ENCODE data around the gene FRMPD4.

FRMPD4 gene

GRCh38 chrX:12234534-12235329 is 96.5 kb downstream of the FRMPD4 start:
- no peaks in the 10 kb centered on the region for H3K4me1 ChIP-seq (ENCODE audit: insufficient read depth, low read length)
- H3K9me3 ChIP-seq (ENCODE audit: control insufficient read depth, insufficient read depth, low read length), result no peaks in the 10 kb centered on the region
- no peak overlapping the region for H3K9ac ChIP-seq (ENCODE audit: low read depth, low read length)
- H3K36me3 ChIP-seq (ENCODE audit: insufficient read depth, low read length), result no peaks in the 10 kb centered on the region

- Histone ChIP-seq H3K9me3 (ENCODE audit: control insufficient read depth, insufficient read depth, low read length) (no peaks in the 10 kb centered on the region), H3K36me3 (ENCODE audit: insufficient read depth, low read length) (no peaks in the 10 kb centered on the region), H3K9ac (ENCODE audit: low read depth, low read length) (no peak overlapping the region), H3K4me1 (ENCODE audit: insufficient read depth, low read length) (no peaks in the 10 kb centered on the region)
Observed at GRCh38 chrX:12236156-12236555, 97.9 kb downstream of the FRMPD4 start.

DNA sequence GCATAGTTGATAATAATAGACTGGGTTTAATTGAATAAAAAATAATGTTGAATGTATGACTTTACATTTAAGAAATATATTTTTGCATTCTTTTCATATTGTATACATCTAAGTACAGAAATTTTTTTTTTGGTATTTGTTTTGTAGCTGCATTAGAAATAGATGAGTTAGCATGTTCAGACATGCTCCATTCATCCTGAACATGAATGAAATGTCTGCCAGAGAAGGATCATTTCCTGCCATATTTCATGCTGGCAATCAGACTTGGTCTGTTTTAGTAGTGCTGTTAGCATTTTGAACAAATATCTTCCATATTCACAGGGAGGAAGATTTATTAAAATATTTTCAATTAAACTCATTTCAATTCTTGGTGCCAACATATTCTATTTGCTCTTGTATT is 98.9 kb downstream of the FRMPD4 start:
- Histone ChIP-seq H3K36me3 (ENCODE audit: insufficient read depth, low read length) (no peaks in the 10 kb centered on the region), H3K9me3 (ENCODE audit: control insufficient read depth, insufficient read depth, low read length) (no peaks in the 10 kb centered on the region), H3K4me1 (ENCODE audit: insufficient read depth, low read length) (no peaks in the 10 kb centered on the region), H3K9ac (ENCODE audit: low read depth, low read length) (no peak overlapping the region)

DNA sequence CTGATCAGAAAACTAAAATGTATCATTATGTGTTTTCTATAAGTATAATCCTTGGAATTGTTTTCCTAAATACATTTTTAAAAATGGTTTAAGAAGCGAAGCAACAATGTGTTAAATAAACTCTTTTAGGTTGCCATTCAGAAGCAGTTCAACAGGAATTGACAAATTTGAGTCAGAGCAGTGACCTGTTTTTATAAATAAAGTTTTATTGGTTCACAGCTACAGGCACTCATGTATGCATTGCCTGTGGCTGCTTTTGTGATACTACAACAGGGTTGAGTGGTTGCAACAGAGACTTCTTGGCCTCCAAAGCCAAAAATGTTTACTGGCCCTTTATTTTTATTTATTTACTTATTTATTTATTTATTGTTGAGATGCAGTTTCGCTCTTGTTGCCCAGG is 99.5 kb downstream of the FRMPD4 start:
- no peak overlapping the region for H3K9ac ChIP-seq (ENCODE audit: low read depth, low read length)
- no peaks in the 10 kb centered on the region for H3K4me1 ChIP-seq (ENCODE audit: insufficient read depth, low read length)
- no peaks in the 10 kb centered on the region for H3K9me3 ChIP-seq (ENCODE audit: control insufficient read depth, insufficient read depth, low read length)
- H3K36me3 ChIP-seq (ENCODE audit: insufficient read depth, low read length), result no peaks in the 10 kb centered on the region

DNA sequence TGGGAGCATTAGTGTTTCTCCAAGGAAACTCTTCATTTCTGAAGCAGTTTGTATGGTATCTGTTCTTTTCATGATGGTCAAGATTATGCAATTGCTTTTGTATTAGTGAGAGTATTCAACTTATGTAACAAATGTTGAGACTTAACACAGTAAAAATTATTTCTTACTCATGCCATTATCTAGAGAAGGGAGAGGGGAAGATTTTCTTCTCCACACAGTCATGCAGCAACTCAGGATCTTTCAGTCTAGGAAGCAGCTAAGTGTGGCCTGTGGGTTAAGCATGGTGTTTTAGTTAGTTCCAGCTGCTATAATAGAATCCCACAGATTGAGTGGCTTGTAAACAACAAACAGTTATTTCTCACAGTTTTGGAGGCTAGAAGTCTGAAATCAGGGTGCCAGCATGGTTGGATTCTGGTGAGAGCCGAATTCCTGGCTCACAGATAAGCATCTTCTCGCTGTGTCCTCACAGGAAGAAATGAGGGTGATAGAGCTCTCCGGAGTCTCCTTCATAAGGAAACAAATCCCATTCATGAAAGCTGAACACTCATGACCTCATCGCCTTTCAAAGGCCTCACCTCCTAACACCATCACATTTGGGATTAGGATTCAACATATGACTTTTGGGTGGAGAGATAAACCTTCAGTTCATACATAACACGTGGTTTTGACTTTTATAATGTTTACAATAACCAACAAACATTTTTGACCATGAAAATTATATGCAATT is 101.2 kb downstream of the FRMPD4 start:
- H3K4me1 ChIP-seq (ENCODE audit: insufficient read depth, low read length), result no peaks in the 10 kb centered on the region
- no peak overlapping the region for H3K9ac ChIP-seq (ENCODE audit: low read depth, low read length)
- no peaks in the 10 kb centered on the region for H3K36me3 ChIP-seq (ENCODE audit: insufficient read depth, low read length)
- H3K9me3 ChIP-seq (ENCODE audit: control insufficient read depth, insufficient read depth, low read length), result no peaks in the 10 kb centered on the region

DNA sequence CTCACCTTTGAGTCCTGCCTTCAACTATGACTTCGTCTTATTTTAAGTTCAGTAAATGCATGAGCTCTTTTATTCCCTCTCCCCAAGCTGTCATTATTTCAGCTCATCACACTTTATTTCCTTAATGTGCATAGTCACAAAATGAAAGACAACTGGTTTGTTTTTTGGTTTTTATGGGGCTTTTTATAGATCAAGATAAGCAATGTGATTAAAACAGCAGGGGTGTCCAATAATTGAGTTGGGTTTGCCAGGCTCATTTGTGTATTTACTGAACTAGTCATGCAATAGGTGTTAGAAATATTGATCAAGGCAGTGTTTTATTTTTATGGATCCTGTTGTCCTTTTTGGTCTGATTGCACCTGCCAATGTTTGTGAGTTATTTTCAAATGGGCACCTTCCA is 102.2 kb downstream of the FRMPD4 start:
- H3K36me3 ChIP-seq (ENCODE audit: insufficient read depth, low read length), result no peaks in the 10 kb centered on the region
- H3K4me1 ChIP-seq (ENCODE audit: insufficient read depth, low read length), result peaks cover 7% of the 10 kb centered on the region; the same call in 1 of the 2 replicates
- no peak overlapping the region for H3K9ac ChIP-seq (ENCODE audit: low read depth, low read length)
- no peaks in the 10 kb centered on the region for H3K9me3 ChIP-seq (ENCODE audit: control insufficient read depth, insufficient read depth, low read length)

DNA sequence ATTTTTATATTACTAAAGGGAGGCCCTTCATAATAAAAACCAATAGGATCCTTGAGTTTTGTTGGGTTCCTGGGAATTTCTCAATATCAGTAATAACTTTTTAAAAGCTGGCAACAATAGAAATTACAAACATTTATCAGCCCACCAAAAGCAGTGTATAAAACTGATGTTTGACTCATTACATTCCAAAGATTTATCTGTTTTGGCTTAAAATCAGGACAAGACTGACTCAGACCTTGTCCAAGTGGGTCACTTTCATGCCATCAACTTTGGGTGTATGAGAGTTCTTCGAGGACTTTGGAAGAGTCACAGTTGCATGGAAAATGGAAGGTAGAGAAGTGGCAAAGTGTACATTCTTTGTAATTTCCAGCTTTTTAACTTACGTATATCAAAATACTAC is 102.8 kb downstream of the FRMPD4 start:
- Histone ChIP-seq H3K9me3 (ENCODE audit: control insufficient read depth, insufficient read depth, low read length) (no peaks in the 10 kb centered on the region), H3K36me3 (ENCODE audit: insufficient read depth, low read length) (no peaks in the 10 kb centered on the region), H3K9ac (ENCODE audit: low read depth, low read length) (no peak overlapping the region), H3K4me1 (ENCODE audit: insufficient read depth, low read length) (peaks cover 7% of the 10 kb centered on the region; the same call in 1 of the 2 replicates)

DNA sequence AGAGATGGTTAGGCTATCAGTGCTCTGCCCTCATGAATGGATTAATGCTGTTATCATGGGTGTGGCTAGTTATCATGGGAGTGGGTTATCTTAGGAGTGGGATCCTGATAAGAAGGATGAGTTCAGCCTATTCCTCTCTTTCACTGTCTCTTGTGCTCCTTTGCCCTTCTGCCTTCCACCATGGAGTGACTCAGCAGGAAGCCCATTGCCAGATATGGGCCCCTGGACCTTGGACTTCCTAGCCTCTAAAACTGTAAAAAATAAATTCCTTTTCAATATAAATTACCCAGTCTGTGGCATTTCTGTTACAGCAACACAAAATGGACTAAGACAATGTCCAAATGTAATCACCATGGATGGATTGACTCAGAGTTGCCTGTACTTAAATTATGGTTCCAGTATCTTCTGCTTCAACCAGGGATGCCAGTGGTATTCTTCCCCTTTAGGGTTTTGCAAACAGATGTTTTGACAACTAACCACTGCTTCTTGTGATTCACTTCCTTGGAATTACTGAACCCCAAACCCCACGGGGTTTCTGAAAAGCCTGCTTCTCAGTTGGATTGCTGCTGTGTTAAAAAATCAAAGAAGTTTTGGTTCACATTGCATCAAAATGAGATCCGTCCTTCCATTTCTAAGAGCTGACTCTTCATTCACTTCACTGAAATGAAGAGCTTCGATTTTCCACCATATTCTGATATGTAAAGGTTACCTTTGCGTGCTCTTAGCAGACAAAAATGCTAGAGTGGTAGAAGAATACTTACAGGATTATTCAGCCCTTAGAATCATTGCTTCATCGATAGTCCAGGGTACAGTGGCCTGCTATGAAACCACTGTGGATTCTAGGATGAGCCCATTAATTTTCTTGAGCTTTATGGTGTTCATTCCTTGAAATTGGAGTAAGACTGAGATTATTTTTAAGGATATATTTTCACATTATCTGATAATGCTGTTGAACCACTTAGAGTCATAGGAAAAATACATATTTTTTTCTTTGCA is 107.7 kb downstream of the FRMPD4 start:
- Histone ChIP-seq H3K4me1 (ENCODE audit: insufficient read depth, low read length) (peaks cover 7% of the 10 kb centered on the region; the same call in 1 of the 2 replicates), H3K36me3 (ENCODE audit: insufficient read depth, low read length) (no peaks in the 10 kb centered on the region), H3K9ac (ENCODE audit: low read depth, low read length) (no peak overlapping the region), H3K9me3 (ENCODE audit: control insufficient read depth, insufficient read depth, low read length) (no peaks in the 10 kb centered on the region)

GRCh38 chrX:12249997-12250396 is 111.7 kb downstream of the FRMPD4 start:
- Histone ChIP-seq H3K9me3 (ENCODE audit: control insufficient read depth, insufficient read depth, low read length) (no peaks in the 10 kb centered on the region), H3K36me3 (ENCODE audit: insufficient read depth, low read length) (peaks cover 2% of the 10 kb centered on the region; the same call in 1 of the 2 replicates), H3K4me1 (ENCODE audit: insufficient read depth, low read length) (peaks cover 4% of the 10 kb centered on the region; the same call in 1 of the 2 replicates), H3K9ac (ENCODE audit: low read depth, low read length) (no peak overlapping the region)

DNA sequence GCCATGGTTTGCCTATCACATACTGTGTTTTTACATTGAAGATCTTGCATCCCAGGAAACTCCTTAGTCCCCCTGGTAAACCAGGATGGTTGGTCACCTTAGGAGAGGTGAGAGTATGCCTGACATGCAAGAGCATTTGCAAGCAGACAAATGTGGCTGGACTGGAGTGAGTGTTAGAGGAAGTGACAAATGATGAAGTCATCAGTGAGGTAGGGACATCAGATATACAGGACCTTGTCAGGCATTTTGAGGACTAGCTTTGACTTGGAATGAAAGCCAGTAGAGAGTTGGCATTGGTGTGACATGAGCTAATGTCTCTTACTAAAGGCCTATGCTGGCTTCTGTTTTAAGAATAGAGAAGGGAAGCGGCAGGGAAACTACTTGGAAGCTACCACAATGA is 124.9 kb downstream of the FRMPD4 start:
- H3K4me1 ChIP-seq (ENCODE audit: insufficient read depth, low read length), result no peaks in the 10 kb centered on the region
- no peaks in the 10 kb centered on the region for H3K36me3 ChIP-seq (ENCODE audit: insufficient read depth, low read length)
- H3K9me3 ChIP-seq (ENCODE audit: control insufficient read depth, insufficient read depth, low read length), result peaks cover 2% of the 10 kb centered on the region; the same call in 1 of the 2 replicates
- H3K9ac ChIP-seq (ENCODE audit: low read depth, low read length), result no peak overlapping the region

GRCh38 chrX:12269484-12269883 is 131.2 kb downstream of the FRMPD4 start:
- Histone ChIP-seq H3K4me1 (ENCODE audit: insufficient read depth, low read length) (peaks cover 11% of the 10 kb centered on the region; the same call in 1 of the 2 replicates), H3K9ac (ENCODE audit: low read depth, low read length) (no peak overlapping the region), H3K36me3 (ENCODE audit: insufficient read depth, low read length) (no peaks in the 10 kb centered on the region), H3K9me3 (ENCODE audit: control insufficient read depth, insufficient read depth, low read length) (no peaks in the 10 kb centered on the region)

DNA sequence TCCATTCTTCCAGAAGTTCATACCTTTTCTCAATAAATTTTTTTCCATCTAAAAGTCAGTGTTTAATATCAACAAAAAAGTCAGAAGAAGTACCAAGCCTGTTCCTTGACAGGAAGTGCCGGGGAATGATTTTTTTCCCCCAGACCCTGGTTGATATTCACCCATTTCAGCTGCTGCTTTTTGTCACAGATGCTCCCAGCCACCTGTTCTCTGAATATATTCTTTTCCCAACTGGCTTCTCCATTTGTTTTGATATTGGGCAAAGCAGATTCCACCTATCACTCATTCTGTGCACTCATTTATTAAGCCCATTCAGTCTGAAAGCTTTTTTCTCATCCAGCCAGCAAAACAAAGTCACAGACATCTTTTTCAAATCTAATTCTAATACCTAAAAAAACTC is 139.9 kb downstream of the FRMPD4 start:
- no peaks in the 10 kb centered on the region for H3K4me1 ChIP-seq (ENCODE audit: insufficient read depth, low read length)
- H3K9ac ChIP-seq (ENCODE audit: low read depth, low read length), result no peak overlapping the region
- H3K9me3 ChIP-seq (ENCODE audit: control insufficient read depth, insufficient read depth, low read length), result peaks cover 7% of the 10 kb centered on the region
- H3K36me3 ChIP-seq (ENCODE audit: insufficient read depth, low read length), result no peaks in the 10 kb centered on the region

DNA sequence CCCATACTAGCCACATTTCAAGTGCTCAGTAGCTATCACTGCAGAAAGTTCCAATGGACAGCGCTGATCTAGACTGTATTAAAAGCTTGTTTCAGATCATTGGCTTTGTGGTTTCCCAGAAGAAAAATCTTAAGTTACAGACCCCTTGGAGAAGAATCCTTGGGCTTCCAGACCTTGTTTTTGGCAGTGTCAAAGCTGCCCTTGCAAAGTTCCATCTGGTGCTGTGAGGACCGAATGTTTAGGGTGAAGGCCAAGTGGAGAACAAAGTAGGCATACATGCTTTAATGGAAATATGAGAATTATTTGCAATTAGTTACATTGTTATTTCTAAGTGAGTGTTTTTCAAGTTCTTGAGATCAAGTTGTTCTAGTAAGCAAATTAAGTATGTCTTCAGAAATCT is 144.7 kb downstream of the FRMPD4 start:
- Histone ChIP-seq H3K36me3 (ENCODE audit: insufficient read depth, low read length) (no peaks in the 10 kb centered on the region), H3K9ac (ENCODE audit: low read depth, low read length) (no peak overlapping the region), H3K9me3 (ENCODE audit: control insufficient read depth, insufficient read depth, low read length) (no peaks in the 10 kb centered on the region), H3K4me1 (ENCODE audit: insufficient read depth, low read length) (no peaks in the 10 kb centered on the region)

Measured in ES-I3 (cell line).